HEK293T (cell line): ENCODE data around the gene POLE4.

Experiments
- BHLHE40 ChIP-seq: fragments of 450-650 bp; IDR thresholded peaks from 2 replicates; pipeline ENCODE4 v1.6.1; 2016; ENCODE audit warnings: mild to moderate bottlenecking, moderate library complexity, borderline replicate concordance
- CTBP1 ChIP-seq: fragments of 450-650 bp; IDR thresholded peaks from 2 replicates; pipeline ENCODE4 v1.6.1; 2016; ENCODE audit warnings: borderline replicate concordance
- ELF4 ChIP-seq: fragments of 450-650 bp; IDR thresholded peaks from 2 replicates; pipeline ENCODE4 v1.6.1; 2017; ENCODE audit warnings: antibody characterized with exemption
- FOXA1 ChIP-seq: fragments of 450-650 bp; IDR thresholded peaks from 2 replicates; pipeline ENCODE4 v1.6.1; 2016; ENCODE audit warnings: mild to moderate bottlenecking
- LEF1 ChIP-seq: fragments of 450-650 bp; IDR thresholded peaks from 2 replicates; pipeline ENCODE4 v1.6.1; 2017; ENCODE audit warnings: mild to moderate bottlenecking, borderline replicate concordance
- PKNOX1 ChIP-seq: fragments of 450-650 bp; IDR thresholded peaks from 2 replicates; pipeline ENCODE4 v1.6.1; 2016
- SP1 ChIP-seq: fragments of 450-650 bp; IDR thresholded peaks from 2 replicates; pipeline ENCODE4 v1.6.1; 2017
- TARDBP ChIP-seq: fragments of 450-650 bp; IDR thresholded peaks from 2 replicates; pipeline ENCODE4 v1.6.1; 2016

GRCh38 chr2:74975016-74975415 is 16.6 kb downstream of the POLE4 start:
- TF ChIP-seq TARDBP (no peak), CTBP1 (no peak), FOXA1 (no peak), LEF1 (no peak), SP1 (no peak), ELF4 (no peak), PKNOX1 (no peak), BHLHE40 (no peak)
